Fibroblast of pulmonary artery (primary cell): ENCODE data around the gene ATP6V1F.

ENCODE experiments used
- DNase-seq: peaks from one replicate; pipeline ENCODE4 v3.0.0-alpha.2; 2010; ENCODE audit warnings: low read depth
- H3K4me3 ChIP-seq: replicated peaks from 2 replicates; pipeline ENCODE4 v1.5.1; 2011; ENCODE audit warnings: low read depth, mild to moderate bottlenecking, control low read depth, low read length, moderate library complexity
- CTCF ChIP-seq: IDR thresholded peaks from 2 replicates; pipeline ENCODE4 v1.5.1; 2011; ENCODE audit warnings: mild to moderate bottlenecking, control low read depth, low read length, inconsistent platforms; ENCODE audit errors: missing control alignments

Gene ATP6V1F

GRCh38 chr7:128891110-128891941 is 28.7 kb downstream of the ATP6V1F start:
- no peak for DNase-seq
- no peak overlapping the region for H3K4me3 ChIP-seq

GRCh38 chr7:128891942-128892269 is 29.2 kb downstream of the ATP6V1F start:
- DNase-seq = no peak
- TF ChIP-seq CTCF = no peak
- no peak overlapping the region for H3K4me3 ChIP-seq

More at GRCh38 chr7:128891110-128891941, 28.7 kb downstream of the ATP6V1F start:
- TF ChIP-seq CTCF = no peak

- no peak overlapping the region for H3K4me3 ChIP-seq
- DNase-seq = no peak
- no peak for TF ChIP-seq CTCF
Observed at GRCh38 chr7:128892521-128893250, 30.0 kb downstream of the ATP6V1F start.

- H3K4me3 ChIP-seq = no peak overlapping the region
- no peak for DNase-seq
- TF ChIP-seq CTCF = no peak
Observed at GRCh38 chr7:128893251-128894100, 30.8 kb downstream of the ATP6V1F start.

- no peak for TF ChIP-seq CTCF
- no peak for DNase-seq
- no peak overlapping the region for H3K4me3 ChIP-seq
Observed at GRCh38 chr7:128894101-128894440, 31.4 kb downstream of the ATP6V1F start.

GRCh38 chr7:128895320-128895719 is 32.7 kb downstream of the ATP6V1F start:
- no peak for TF ChIP-seq CTCF
- DNase-seq = no peak

More at GRCh38 chr7:128895320-128895719, 32.7 kb downstream of the ATP6V1F start:
- no peak overlapping the region for H3K4me3 ChIP-seq
